K562 (cell line): ENCODE results near the gene TCEAL5. TPM values are rescaled to one million over a fixed set of nuclear protein-coding genes. Genes with fewer than 3 reads are reported as not detected.

Source experiments
- ATAC-seq: fragments of 200-7000 bp; cut with Tn5 transposase; 3 replicates; pipeline ENCODE4 v1.9.1; 2020; ENCODE audit warnings: moderate library complexity
- BruUV-seq: library from RNA; stranded (reverse); fragments of 400-500 nt; replicated peaks from 2 replicates; lab custom pipeline; 2021; lab: Mats Ljungman, UMichigan
- CTCF ChIA-PET: fragments of 300-600 bp; formaldehyde crosslinking; extraction: SDS; loops from one replicate; lab custom pipeline; 2021; ENCODE audit warnings: low intra/inter-chr PET ratio; lab: Yijun Ruan, JAX
- POLR2A ChIA-PET: fragments of 300-600, 350-650 bp; sonication (Branson Sonifier 250); formaldehyde crosslinking; extraction: SDS; loops from one replicate; lab custom pipeline; 2021; ENCODE audit warnings: antibody characterized with exemption, inconsistent platforms; lab: Yijun Ruan, JAX
- DNase-seq, 4 experiments: peaks; one replicate each; pipeline versions ENCODE4 v3.0.0 to v3.0.0-alpha.2; 2011 to 2018; ENCODE audit warnings: low spot score in 3 of 4, mixed read lengths in 3 of 4; ENCODE audit errors: extremely low read depth in 1 of 4
- FAIRE-seq: peaks from 2 replicates; lab custom pipeline; 2011; peaks lifted over from hg19 to GRCh38; lab: Jason Lieb, UNC
- H2AFZ ChIP-seq: 2 replicates; pipeline ENCODE4 v1.6.0; 2011; ENCODE audit warnings: low read depth, low read length, control low read depth, inconsistent platforms
- H3K27ac ChIP-seq: fragments of 200-600 bp; 3 replicates; pipeline ENCODE4 v1.8.0; 2011; ENCODE audit warnings: low read depth, mild to moderate bottlenecking, control low read depth, inconsistent platforms, low read length, moderate library complexity, mixed read lengths; ENCODE audit errors: extremely low read depth
- H3K27me3 ChIP-seq, 2 experiments: fragments of 300-600 bp in 1 of 2; 2 replicates in 1 of 2; 3 replicates in 1 of 2; pipeline versions ENCODE4 v1.6.0 to v1.8.0; 2011; ENCODE audit warnings: inconsistent platforms in 2 of 2, low read length in 2 of 2, mild to moderate bottlenecking in 1 of 2, mixed read lengths in 1 of 2, moderate library complexity in 1 of 2; ENCODE audit not compliant: control insufficient read depth in 2 of 2, insufficient read depth in 2 of 2
- H3K36me3 ChIP-seq: fragments of 300-600 bp; 3 replicates; pipeline ENCODE4 v1.8.0; 2011; ENCODE audit warnings: mild to moderate bottlenecking, low read length, inconsistent platforms; ENCODE audit not compliant: control insufficient read depth, insufficient read depth
- H3K4me1 ChIP-seq, 2 experiments: fragments of 200-600 bp in 1 of 2; replicated peaks in 1 of 2; 2 replicates in 1 of 2; 3 replicates in 1 of 2; pipeline versions ENCODE4 v1.5.1 to v1.8.0; 2011; ENCODE audit warnings: inconsistent platforms in 2 of 2, low read length in 2 of 2, mild to moderate bottlenecking in 1 of 2, mixed read lengths in 1 of 2, moderate library complexity in 1 of 2; ENCODE audit not compliant: control insufficient read depth in 2 of 2, insufficient read depth in 2 of 2
- H3K4me2 ChIP-seq: 2 replicates; pipeline ENCODE4 v1.6.1; 2011; ENCODE audit warnings: low read length, control low read depth, inconsistent platforms, mixed read lengths; ENCODE audit not compliant: insufficient read depth
- H3K4me3 ChIP-seq: fragments of 200-600 bp; sonication (generic), shearing (Covaris generic); 2 replicates; pipeline ENCODE4 v1.5.1; 2016; ENCODE audit warnings: control low read depth, inconsistent platforms
- H3K79me2 ChIP-seq: fragments of 200-600 bp; 3 replicates; pipeline ENCODE4 v1.8.0; 2011; ENCODE audit warnings: low read length, inconsistent platforms; ENCODE audit not compliant: control insufficient read depth, insufficient read depth
- H3K9ac ChIP-seq, 2 experiments: 2 replicates each; pipeline versions ENCODE4 v1.6.0 to v1.6.1; 2011; ENCODE audit warnings: low read depth in 2 of 2, low read length in 2 of 2, control low read depth in 1 of 2, inconsistent platforms in 1 of 2, mild to moderate bottlenecking in 1 of 2, mixed read lengths in 1 of 2; ENCODE audit not compliant: insufficient read depth in 1 of 2
- H3K9me1 ChIP-seq: one replicate; pipeline ENCODE4 v1.6.0; 2011; ENCODE audit warnings: inconsistent platforms, mild to moderate bottlenecking, low read length, moderate library complexity; ENCODE audit not compliant: control insufficient read depth, insufficient read depth
- H3K9me3 ChIP-seq: replicated peaks from 2 replicates; pipeline ENCODE4 v1.5.1; 2011; ENCODE audit warnings: low read depth, low read length, inconsistent platforms; ENCODE audit not compliant: control insufficient read depth, insufficient read depth
- H4K20me1 ChIP-seq: replicated peaks from 2 replicates; pipeline ENCODE4 v1.6.1; 2011; ENCODE audit warnings: low read length, inconsistent platforms, mixed read lengths; ENCODE audit not compliant: control insufficient read depth, insufficient read depth
- ARID1B ChIP-seq: fragments of 450-650 bp; IDR thresholded peaks from 2 replicates; pipeline ENCODE4 v1.6.1; 2016; ENCODE audit warnings: antibody characterized with exemption, mild to moderate bottlenecking, inconsistent platforms
- ARNT ChIP-seq, 2 experiments: fragments of 450-650 bp; IDR thresholded peaks; 2 replicates each; pipeline ENCODE4 v1.6.1; 2016; ENCODE audit warnings: mild to moderate bottlenecking in 1 of 2
- COPS2 ChIP-seq: fragments of 450-650 bp; conservative IDR thresholded peaks from 2 replicates; pipeline ENCODE4 v1.6.1; 2016; ENCODE audit warnings: mild to moderate bottlenecking, moderate library complexity
- CREB3 ChIP-seq: fragments of 450-650 bp; conservative IDR thresholded peaks from 2 replicates; pipeline ENCODE4 v1.6.1; 2016; ENCODE audit warnings: missing genetic modification characterization, low read depth, mild to moderate bottlenecking, missing compliant biosample characterization, moderate library complexity
- PRDM10 ChIP-seq: fragments of 450-650 bp; IDR thresholded peaks from 2 replicates; pipeline ENCODE4 v1.6.1; 2018; ENCODE audit not compliant: partially characterized antibody
- ZBTB33 ChIP-seq: sonication (generic); formaldehyde crosslinking; IDR thresholded peaks from 2 replicates; pipeline ENCODE4 v1.8.1; 2023; ENCODE audit warnings: mild to moderate bottlenecking, missing genetic modification reagents
- ZFP91 ChIP-seq: sonication (generic); formaldehyde crosslinking; IDR thresholded peaks from 2 replicates; pipeline ENCODE4 v1.8.0; 2022; ENCODE audit warnings: mild to moderate bottlenecking, missing genetic modification reagents
- ZNF436 ChIP-seq: fragments of 250-450, 450-650 bp; sonication (Bioruptor Pico); formaldehyde crosslinking; IDR thresholded peaks from 2 replicates; pipeline ENCODE4 v1.7.0; 2020; ENCODE audit warnings: mild to moderate bottlenecking
- ZNF695 ChIP-seq: fragments of 450-650 bp; formaldehyde crosslinking; IDR thresholded peaks from 2 replicates; pipeline ENCODE4 v1.4.0; 2020; ENCODE audit warnings: mild to moderate bottlenecking, moderate library complexity
- WGBS: fragments of 100-300 bp; shearing (Covaris generic); methylation state at CpG from one replicate; pipeline ENCODE4 v1.1.6; 2016; ENCODE audit warnings: low coverage, mixed read lengths; ENCODE audit not compliant: insufficient coverage; ENCODE audit errors: missing lambda C conversion rate; 5-methylcytosine and 5-hydroxymethylcytosine counted together
- in situ Hi-C: fragments of 300-500 bp; cut with MboI; formaldehyde crosslinking; loops from 4 replicates; pipeline ENCODE4 v1.15.0; 2018; ENCODE audit warnings: inconsistent platforms, mixed read lengths
- intact Hi-C: fragments of 100-400 bp; cut with micrococcal nuclease; formaldehyde crosslinking; loops from 2 replicates; pipeline ENCODE4 v1.14.2; 2022
- polyA plus RNA-seq, 8 experiments: library from polyadenylated mRNA; depleted of rRNA in 4 of 8; stranded (reverse) in 5 of 8; unstranded in 3 of 8; fragments of >200 nt; fragmentation: Nextera tagmentation in 2 of 8; fragmentation: Illumina TruSeq in 1 of 8; extraction: Ambion mirVana in 2 of 8; extraction: Trizol in 1 of 8; gene quantifications; 2 replicates each; pipeline versions ENCODE4 v1.2.1 to v1.2.3, GENCODE V29; 2011 to 2014; ENCODE audit warnings: inconsistent platforms in 1 of 8, missing spikeins in 1 of 8
- total RNA-seq, 7 experiments: library from RNA; depleted of rRNA in 6 of 7; stranded (reverse); fragments of >200 nt in 6 of 7; fragmentation: Illumina TruSeq in 2 of 7; extraction: Trizol in 2 of 7; gene quantifications; 2 replicates each; pipeline versions ENCODE4 v1.2.1 to v1.2.3, GENCODE V29; 2011 to 2021; ENCODE audit warnings: low replicate concordance in 1 of 7
- TF ChIP-seq, protein P1 (sequence below): fragments of 450-650 bp; formaldehyde crosslinking; IDR thresholded peaks from 2 replicates; pipeline ENCODE4 v1.4.0; 2022; ENCODE audit warnings: mild to moderate bottlenecking, moderate library complexity

Gene TCEAL5
- total and polyA plus RNA-seq, 9 of the 15 experiments (the other 6 are each of a cell fraction or from before 2014, with no cell fraction given): 0.10 to 0.18 TPM; not detected in 7

DNA sequence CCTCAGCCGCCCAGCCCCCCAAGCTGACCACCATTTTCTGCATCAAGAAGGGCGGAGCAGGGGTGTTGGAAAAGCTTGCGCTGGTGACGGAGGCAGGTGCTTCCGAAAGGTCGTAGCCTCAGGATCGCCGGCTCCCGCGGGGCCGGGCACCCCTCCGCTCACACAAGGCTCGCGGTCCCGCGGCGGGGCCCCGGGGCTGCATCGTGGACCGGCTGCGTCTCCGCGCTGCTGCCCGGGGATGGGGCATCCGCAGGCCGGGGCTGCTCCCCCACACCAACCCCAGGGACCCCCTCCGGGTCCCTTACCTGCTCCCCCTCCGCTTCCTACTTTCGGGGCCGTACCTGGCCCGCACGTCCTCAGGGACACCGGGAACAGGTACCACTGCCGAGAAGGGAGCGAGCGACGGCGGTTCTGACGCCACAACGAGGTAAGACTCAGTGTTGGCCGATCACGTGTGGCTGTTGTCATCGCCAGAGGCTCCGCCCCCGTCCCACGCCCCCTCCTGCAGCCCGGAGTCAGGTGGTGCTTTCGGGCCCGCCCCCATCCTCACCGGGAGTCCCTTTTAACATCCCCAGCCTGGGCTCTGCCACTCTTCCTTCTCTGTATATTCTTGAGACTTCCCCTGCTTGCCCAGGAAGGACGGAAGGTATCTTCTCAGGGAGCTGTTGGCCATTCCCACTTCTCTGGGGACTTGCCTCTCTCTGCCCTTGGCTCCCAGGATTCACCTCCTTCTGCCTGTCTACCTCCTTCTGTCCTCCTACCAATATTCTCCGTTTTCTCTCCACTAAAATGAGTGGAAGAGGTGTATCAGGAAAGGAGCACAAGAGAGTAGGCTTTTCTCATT lies 34.2 kb upstream of the TCEAL5 start, which contains the start of gene BEX2:
Gene BEX2, minus strand, starts transcription at position 436 of the 844 bp plus-strand sequence. CDS start 1,014 bp downstream, outside the sequence.
- DNase-seq (peak; percentile 68 to 82 (median 74)), ATAC-seq (peak; percentile 99), FAIRE-seq (peak; percentile 40)
- WGBS: 1% methylated on average over 40 of the region's 52 CpGs
- Histone ChIP-seq H3K9ac (peak within 1 kb of the TSS; percentile 54 to 89; a peak in 3 of 4 replicates), H3K4me3 (peak within 1 kb of the TSS; percentile 60), H3K27ac (no peak within 1 kb of the TSS), H3K36me3 (no peaks in the 10 kb centered on the region), H3K4me2 (peak within 1 kb of the TSS; percentile 82), H3K4me1 (peaks cover 0 to 11% of the 10 kb centered on the region in 2 experiments; a peak in 2 of 5 replicates), H2AFZ (peak within 1 kb of the TSS; percentile 92), H3K9me3 (no peaks in the 10 kb centered on the region), H3K27me3 (no peaks in the 10 kb centered on the region), H3K9me1 (no peaks in the 10 kb centered on the region), H4K20me1 (no peaks in the 10 kb centered on the region), H3K79me2 (no peaks in the 10 kb centered on the region)
- ChIA-PET CTCF (no interaction called here), POLR2A (no interaction called here)
- intact Hi-C loops: no loop called here
- in situ Hi-C loops: no loop called here
- no TSS peak for BruUV-seq
- TF ChIP-seq ZFP91 (no peak), PRDM10 (no peak), ARNT (IDR thresholded peaks at IDR 0.05) (no peak), ZNF695 (CRISPR knock-in tag) (no peak), ARID1B (no peak), COPS2 (no peak), ZBTB33 (no peak), ZNF436 (CRISPR knock-in tag) (no peak), CREB3 (no peak)
- TF ChIP-seq, protein P1, sequence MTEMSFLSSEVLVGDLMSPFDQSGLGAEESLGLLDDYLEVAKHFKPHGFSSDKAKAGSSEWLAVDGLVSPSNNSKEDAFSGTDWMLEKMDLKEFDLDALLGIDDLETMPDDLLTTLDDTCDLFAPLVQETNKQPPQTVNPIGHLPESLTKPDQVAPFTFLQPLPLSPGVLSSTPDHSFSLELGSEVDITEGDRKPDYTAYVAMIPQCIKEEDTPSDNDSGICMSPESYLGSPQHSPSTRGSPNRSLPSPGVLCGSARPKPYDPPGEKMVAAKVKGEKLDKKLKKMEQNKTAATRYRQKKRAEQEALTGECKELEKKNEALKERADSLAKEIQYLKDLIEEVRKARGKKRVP (CRISPR knock-in tag): no peak
